Right lobe of liver (tissue), 6 donors: Measurements from ENCODE around the gene HOXA4. TPM values are rescaled to one million over a fixed set of nuclear protein-coding genes. Genes with fewer than 3 reads are reported as not detected.

ENCODE experiments used
- ATAC-seq, 4 donors: fragments of 200-7000 bp; cut with Tn5 transposase; one replicate each; pipeline ENCODE4 v1.9.1; 2020; ENCODE audit warnings: mild to moderate bottlenecking in 4 of 4, moderate library complexity in 4 of 4
- DNase-seq, 3 donors: peaks; one replicate each; pipeline ENCODE4 v3.0.0-alpha.2; 2020
- H3K27ac ChIP-seq, 3 donors: fragments of 200-600 bp; one replicate each; pipeline ENCODE4 v1.8.0; 2022
- H3K27me3 ChIP-seq, 2 donors: fragments of 200-600 bp; one replicate each; pipeline ENCODE4 v1.8.0; 2022
- H3K36me3 ChIP-seq, 4 donors: fragments of 200-600 bp; sonication (generic) in 1 of 4; one replicate each; pipeline versions ENCODE4 v1.5.1 to v1.8.0; 2017 to 2022; ENCODE audit warnings: control low read depth in 1 of 4
- H3K4me1 ChIP-seq, 4 donors: fragments of 200-600 bp; sonication (generic) in 1 of 4; one replicate each; pipeline versions ENCODE4 v1.5.1 to v1.8.0; 2017 to 2022; ENCODE audit warnings: control low read depth in 1 of 4
- H3K4me3 ChIP-seq, 3 donors: fragments of 200-600 bp; one replicate each; pipeline ENCODE4 v1.8.0; 2022
- H3K9me3 ChIP-seq, 4 donors: fragments of 200-600 bp; sonication (generic) in 1 of 4; one replicate each; pipeline versions ENCODE4 v1.5.1 to v1.8.0; 2017 to 2022; ENCODE audit warnings: control low read depth in 1 of 4
- CTCF ChIP-seq, 4 donors: fragments of 200-600 bp in 3 of 4; fragments of 450-650 bp in 1 of 4; IDR thresholded peaks; one replicate each; pipeline versions ENCODE4 v1.5.1 to v1.8.0; 2016 to 2022; ENCODE audit warnings: antibody characterized with exemption in 4 of 4, mild to moderate bottlenecking in 2 of 4
- POLR2A ChIP-seq: fragments of 450-650 bp; IDR thresholded peaks from one replicate; pipeline ENCODE4 v1.6.1; 2017; ENCODE audit warnings: antibody characterized with exemption, mild to moderate bottlenecking
- WGBS: methylation state at CpG from one replicate; pipeline ENCODE4 v1.1.6; 2018; ENCODE audit warnings: low coverage, low lambda C conversion rate; ENCODE audit not compliant: insufficient coverage; ENCODE audit errors: missing lambda C conversion rate; 5-methylcytosine and 5-hydroxymethylcytosine counted together
- intact Hi-C, 2 donors: fragments of 100-400 bp; cut with DNase I; formaldehyde crosslinking; loops; one replicate each; pipeline versions ENCODE4 v1.11.2 to v1.14.1; 2022
- total RNA-seq, 6 experiments: library from RNA; depleted of rRNA in 2 of 6; stranded (reverse); fragments of >200 nt in 2 of 6; fragmentation: NEBNext Ultra II Directional in 3 of 6; extraction: Animal tissue kit (Norgen Biotek cat#: 25700) in 3 of 6; gene quantifications; one replicate each; pipeline versions ENCODE4 v1.1.0 to v1.2.4, GENCODE V29; 2016 to 2023
- donor health status: DM: no; HTN: yes; CAD: no.
- donor health status: DM: no; HTN: no; CAD: no.
- donor health status: DM: no; HTN: no; CAD: no.
- donor health status: DM: no; HTN: yes; CAD: no.
- donor health status: DM: no; HTN: yes; CAD: no.

HOXA4 gene
- total RNA-seq, 6 experiments from 2014 or later, result 0.55 to 1.6 (median 0.75) TPM; not detected in 1

GRCh38 chr7:27155816-27156507 lies 25.4 kb upstream of the HOXA4 start:
- WGBS, result 0% methylated on average over 14 of the region's 63 CpGs
- intact Hi-C loops, result loop anchor here (5.0 to 10.0 kb wide), 2 partner anchors 479 to 781 kb away; no protein-coding TSS in a partner anchor
- no peak overlapping the region for H3K27ac ChIP-seq
- H3K36me3 ChIP-seq, result no peaks in the 10 kb centered on the region
- no peak overlapping the region for H3K4me3 ChIP-seq
- peaks cover 32 to 66% of the 10 kb centered on the region in 2 donors for H3K27me3 ChIP-seq
- H3K9me3 ChIP-seq, result no peaks in the 10 kb centered on the region
- ATAC-seq (no peak), DNase-seq (peak in 1 of 3 donors; percentile 34)
- H3K4me1 ChIP-seq, result peaks cover 0 to 15% (median 9%) of the 10 kb centered on the region in 4 donors
- TF ChIP-seq CTCF (IDR thresholded peaks at IDR 0.05), result no peak
- TF ChIP-seq POLR2A, result no peak

- ATAC-seq, result no peak
- intact Hi-C loops, result loop anchor here (5.0 to 10.0 kb wide), 2 partner anchors 478 to 780 kb away; no protein-coding TSS in a partner anchor
- Histone ChIP-seq H3K27ac (no peak overlapping the region), H3K9me3 (no peaks in the 10 kb centered on the region), H3K4me3 (no peak overlapping the region), H3K4me1 (peaks cover 0 to 8% (median 6%) of the 10 kb centered on the region in 4 donors), H3K27me3 (peaks cover 35 to 70% of the 10 kb centered on the region in 2 donors), H3K36me3 (no peaks in the 10 kb centered on the region)
- no peak for TF ChIP-seq POLR2A
- TF ChIP-seq CTCF (IDR thresholded peaks at IDR 0.05), result no peak
- WGBS, result 15% methylated on average over 38 of the region's 48 CpGs
- peak in 1 of 3 donors; percentile 28 for DNase-seq
These were observed 24.6 kb upstream of the HOXA4 start for GRCh38 chr7:27154901-27155815.

DNA sequence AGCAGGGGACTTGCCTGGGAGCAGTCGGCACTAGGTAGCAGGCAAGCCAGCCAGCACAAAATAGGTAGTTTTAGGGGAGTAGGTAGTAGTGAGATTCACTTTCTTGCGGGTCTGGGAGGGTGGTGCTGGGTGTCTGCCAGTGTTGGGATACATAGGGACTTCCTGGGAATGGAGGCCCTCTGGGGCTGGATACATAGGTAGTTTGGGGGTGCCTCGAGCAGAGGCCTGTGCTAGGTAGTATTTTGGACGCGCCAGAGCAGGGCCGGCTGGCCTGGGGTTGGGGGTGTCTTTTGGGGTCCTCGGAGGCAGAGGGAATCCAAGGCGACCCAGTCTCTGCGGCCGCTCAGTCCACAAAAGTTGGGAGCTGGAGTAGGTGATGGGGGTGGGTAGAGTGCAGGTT lies 23.8 kb upstream of the HOXA4 start:
- Histone ChIP-seq H3K27ac (no peak overlapping the region), H3K36me3 (no peaks in the 10 kb centered on the region), H3K4me1 (peaks cover 0 to 7% (median 5%) of the 10 kb centered on the region in 4 donors), H3K4me3 (no peak overlapping the region), H3K27me3 (peaks cover 36 to 70% of the 10 kb centered on the region in 2 donors), H3K9me3 (no peaks in the 10 kb centered on the region)
- ATAC-seq (no peak), DNase-seq (peak in 1 of 3 donors; percentile 29)
- intact Hi-C loops, result loop anchor here in 1 of 2 donors (10.0 kb wide), 1 partner anchor 780 kb away; no protein-coding TSS in a partner anchor
- WGBS, result 11% methylated on average over 5 of the region's 10 CpGs
- TF ChIP-seq POLR2A, result no peak
- TF ChIP-seq CTCF (IDR thresholded peaks at IDR 0.05), result no peak

GRCh38 chr7:27153526-27153925 lies 23.0 kb upstream of the HOXA4 start:
- Histone ChIP-seq H3K4me1 (peaks cover 0 to 7% (median 4%) of the 10 kb centered on the region in 4 donors), H3K9me3 (no peaks in the 10 kb centered on the region), H3K36me3 (no peaks in the 10 kb centered on the region), H3K27me3 (peaks cover 43 to 70% of the 10 kb centered on the region in 2 donors), H3K4me3 (no peak overlapping the region), H3K27ac (no peak overlapping the region)
- intact Hi-C loops, result loop anchor here in 1 of 2 donors (10.0 kb wide), 1 partner anchor 779 kb away; no protein-coding TSS in a partner anchor
- no peak for DNase-seq
- ATAC-seq, result no peak
- WGBS, result 23% methylated on average over 3 of the region's 3 CpGs
- TF ChIP-seq CTCF (IDR thresholded peaks at IDR 0.05) (no peak), POLR2A (no peak)
